OCI-LY1 (cell line): ENCODE results near the gene ETDC.
"Not testable (repeated sequence)": the region's sequence is repeated elsewhere in the genome, so short reads cannot be mapped to it uniquely, and the experiment has no call there.

Experiments
- H2AFZ ChIP-seq: fragments of 200-600 bp; sonication (generic), shearing (Covaris generic); 2 replicates; pipeline ENCODE4 v1.6.0; 2014; ENCODE audit warnings: antibody characterized with exemption, mild to moderate bottlenecking, low read length
- H3F3A ChIP-seq: fragments of 200-600 bp; sonication (generic), shearing (Covaris generic); 2 replicates; pipeline ENCODE4 v1.6.0; 2014; ENCODE audit warnings: mild to moderate bottlenecking, antibody characterized with exemption, low read length, moderate library complexity; ENCODE audit not compliant: insufficient read depth
- H3K27ac ChIP-seq: fragments of 200-600 bp; sonication (generic); 2 replicates; pipeline ENCODE4 v1.5.1; 2014; ENCODE audit warnings: low read length, mixed run types, mild to moderate bottlenecking, low read depth; ENCODE audit not compliant: poor library complexity, severe bottlenecking
- H3K27me3 ChIP-seq: fragments of 200-600 bp; sonication (generic); 2 replicates; pipeline ENCODE4 v1.6.0; 2014; ENCODE audit warnings: antibody characterized with exemption, mild to moderate bottlenecking, low read length, moderate library complexity; ENCODE audit not compliant: insufficient read depth
- H3K36me3 ChIP-seq: fragments of 200-600 bp; sonication (generic); 2 replicates; pipeline ENCODE4 v1.6.1; 2014; ENCODE audit warnings: mild to moderate bottlenecking, antibody characterized with exemption, low read length, moderate library complexity, mixed read lengths; ENCODE audit not compliant: insufficient read depth
- H3K4me1 ChIP-seq: fragments of 200-600 bp; sonication (generic); 2 replicates; pipeline ENCODE4 v1.5.1; 2014; ENCODE audit warnings: mild to moderate bottlenecking, low read length, moderate library complexity; ENCODE audit not compliant: insufficient read depth, severe bottlenecking
- H3K4me2 ChIP-seq: fragments of 200-600 bp; sonication (generic), shearing (Covaris generic); 2 replicates; pipeline ENCODE4 v1.6.1; 2014; ENCODE audit warnings: low read length
- H3K4me3 ChIP-seq: fragments of 200-600 bp; sonication (generic); 2 replicates; pipeline ENCODE4 v1.5.1; 2014; ENCODE audit warnings: low read length, low read depth, mild to moderate bottlenecking, mixed read lengths; ENCODE audit not compliant: poor library complexity, severe bottlenecking
- H3K79me2 ChIP-seq: fragments of 200-600 bp; shearing (Covaris generic); 2 replicates; pipeline ENCODE4 v1.6.1; 2016; ENCODE audit warnings: mixed run types, low read length, mixed read lengths; ENCODE audit not compliant: insufficient read depth
- H3K9ac ChIP-seq: fragments of 200-600 bp; sonication (generic), shearing (Covaris generic); 2 replicates; pipeline ENCODE4 v1.6.1; 2014; ENCODE audit warnings: mild to moderate bottlenecking, low read length, mixed read lengths
- H3K9me2 ChIP-seq: fragments of 200-600 bp; sonication (generic), shearing (Covaris generic); 2 replicates; pipeline ENCODE4 v1.6.1; 2014; ENCODE audit warnings: low read depth, mild to moderate bottlenecking, low read length, mixed read lengths
- H3K9me3 ChIP-seq: fragments of 200-600 bp; shearing (Covaris generic); 2 replicates; pipeline ENCODE4 v1.6.1; 2014; ENCODE audit warnings: low read length, mixed read lengths
- H4K20me1 ChIP-seq: fragments of 200-600 bp; sonication (generic), shearing (Covaris generic); 2 replicates; pipeline ENCODE4 v1.6.0; 2016; ENCODE audit warnings: mild to moderate bottlenecking, low read length; ENCODE audit not compliant: insufficient read depth
- CTCF ChIP-seq: fragments of 200-600 bp; sonication (generic), shearing (Covaris generic); IDR thresholded peaks from 2 replicates; pipeline ENCODE4 v1.5.1; 2017; ENCODE audit warnings: mild to moderate bottlenecking, antibody characterized with exemption, low read length, moderate library complexity, mixed read lengths
- EZH2 ChIP-seq: fragments of 200-600 bp; sonication (generic), shearing (Covaris generic); IDR thresholded peaks from 2 replicates; pipeline ENCODE4 v1.8.0; 2017; ENCODE audit warnings: borderline replicate concordance, mixed run types, mild to moderate bottlenecking, antibody characterized with exemption, low read length, moderate library complexity, mixed read lengths

Gene ETDC

DNA sequence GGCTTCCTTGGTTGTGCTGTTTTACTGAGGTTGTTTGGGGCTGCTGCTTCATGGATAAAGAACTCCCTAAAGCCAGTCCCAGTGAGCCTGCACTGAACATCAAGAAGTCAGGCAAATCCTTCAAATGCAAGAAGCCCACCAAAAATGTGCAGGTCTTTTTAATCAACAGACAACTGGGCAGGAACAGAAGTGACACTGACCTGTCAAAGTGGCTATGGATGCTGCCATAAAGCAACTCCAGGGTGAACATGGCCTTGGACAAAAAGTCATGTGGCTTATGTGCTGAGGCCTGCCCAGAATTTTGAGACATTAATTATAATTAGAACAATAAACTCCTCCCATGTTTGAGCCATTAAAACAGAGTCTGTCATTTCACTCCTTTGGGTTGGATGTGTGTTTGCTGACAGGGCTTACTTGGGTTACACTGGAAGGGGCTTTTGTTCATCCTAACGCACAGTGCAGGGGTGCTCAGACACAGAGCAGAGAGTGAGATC is at the start of gene ETDC:
ETDC (plus strand) TSS at position 51 of the 494 bp plus-strand sequence; CDS start at position 51, 0 bp downstream.
- Histone ChIP-seq H3K36me3 (no peaks in the 10 kb centered on the region), H3K9me2 (no peaks in the 10 kb centered on the region), H3K4me2 (no peak within 1 kb of the TSS), H3K9me3 (no peaks in the 10 kb centered on the region), H3K27me3 (no peaks in the 10 kb centered on the region), H3K79me2 (no peaks in the 10 kb centered on the region), H2AFZ (no peak within 1 kb of the TSS), H3K4me1 (no peaks in the 10 kb centered on the region), H3K9ac (no peak within 1 kb of the TSS), H3K27ac (no peak within 1 kb of the TSS), H3K4me3 (no peak within 1 kb of the TSS), H4K20me1 (no peaks in the 10 kb centered on the region), H3F3A (no peaks in the 10 kb centered on the region)
- TF ChIP-seq CTCF, result no peak
- no peak for TF ChIP-seq EZH2

GRCh38 chrX:135260976-135261375 is 48.3 kb upstream of the ETDC start:
- H3F3A ChIP-seq, H3K9ac ChIP-seq, H3K27ac ChIP-seq, H3K4me3 ChIP-seq, H2AFZ ChIP-seq, H3K9me2 ChIP-seq, H3K9me3 ChIP-seq, H3K36me3 ChIP-seq, H3K27me3 ChIP-seq, H4K20me1 ChIP-seq, H3K4me2 ChIP-seq, H3K79me2 ChIP-seq, H3K4me1 ChIP-seq: not testable (repeated sequence)

DNA sequence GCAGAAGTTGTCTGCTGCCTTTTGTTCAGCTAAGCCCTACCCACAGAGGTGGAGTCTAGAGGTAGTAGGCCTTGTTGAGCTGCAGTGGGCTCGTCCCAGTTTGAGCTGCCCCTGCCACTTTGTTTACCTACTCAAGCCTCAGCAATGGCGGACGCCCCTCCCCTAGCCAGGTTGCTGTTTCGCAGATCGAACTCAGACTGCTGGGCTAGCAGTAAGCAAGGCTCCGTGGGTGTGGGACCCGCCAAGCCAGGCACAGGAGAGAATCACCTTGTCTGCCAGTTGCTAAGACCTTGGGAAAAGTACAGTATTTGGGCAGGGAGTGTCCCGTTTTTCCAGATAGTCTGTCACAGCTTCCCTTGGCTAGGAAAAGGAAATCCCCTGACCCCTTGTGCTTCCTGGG is 45.9 kb upstream of the ETDC start:
- not testable (repeated sequence) for H3K4me1 ChIP-seq, H3K27me3 ChIP-seq, H3K36me3 ChIP-seq, H4K20me1 ChIP-seq, H3K9ac ChIP-seq, H3K9me2 ChIP-seq, H3K79me2 ChIP-seq, H3K9me3 ChIP-seq, H3F3A ChIP-seq, H2AFZ ChIP-seq, H3K4me3 ChIP-seq, H3K27ac ChIP-seq, H3K4me2 ChIP-seq

GRCh38 chrX:135264206-135264605 is 45.1 kb upstream of the ETDC start:
- H3F3A ChIP-seq, result no peaks in the 10 kb centered on the region
- no peaks in the 10 kb centered on the region for H3K79me2 ChIP-seq
- H2AFZ ChIP-seq, result no peak overlapping the region
- no peak overlapping the region for H3K9ac ChIP-seq
- no peak overlapping the region for H3K27ac ChIP-seq
- H4K20me1 ChIP-seq, result no peaks in the 10 kb centered on the region
- no peak overlapping the region for H3K4me3 ChIP-seq
- no peak for TF ChIP-seq EZH2
- no peaks in the 10 kb centered on the region for H3K27me3 ChIP-seq
- H3K9me3 ChIP-seq, result no peaks in the 10 kb centered on the region
- no peaks in the 10 kb centered on the region for H3K9me2 ChIP-seq
- H3K36me3 ChIP-seq, result no peaks in the 10 kb centered on the region
- no peaks in the 10 kb centered on the region for H3K4me1 ChIP-seq
- H3K4me2 ChIP-seq, result no peak overlapping the region

DNA sequence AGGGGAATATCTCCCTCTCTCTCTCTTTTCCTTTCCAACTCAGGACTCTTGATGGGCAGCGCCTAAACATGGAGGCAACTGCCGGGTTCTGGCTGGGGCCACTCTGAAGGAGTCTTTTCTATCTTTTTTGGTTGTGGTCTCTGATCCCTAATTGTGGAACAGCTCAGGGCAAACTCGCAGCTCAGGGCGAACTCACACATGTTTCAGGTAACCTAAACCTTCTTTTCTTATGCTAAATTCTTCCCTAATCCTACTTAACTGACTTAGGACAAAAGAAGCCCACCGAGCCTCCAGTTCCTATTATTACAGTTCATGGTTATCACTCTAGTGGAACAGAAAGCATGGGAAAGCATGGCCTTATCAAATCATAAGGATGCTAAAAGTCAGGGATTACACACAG is 36.1 kb upstream of the ETDC start:
- TF ChIP-seq CTCF (no peak), EZH2 (no peak)
- no peak overlapping the region for H3K4me2 ChIP-seq
- H3K27ac ChIP-seq, result no peak overlapping the region
- no peaks in the 10 kb centered on the region for H3F3A ChIP-seq
- no peak overlapping the region for H3K4me3 ChIP-seq
- no peak overlapping the region for H2AFZ ChIP-seq
- H3K79me2 ChIP-seq, result no peaks in the 10 kb centered on the region
- no peaks in the 10 kb centered on the region for H3K4me1 ChIP-seq
- H3K36me3 ChIP-seq, result no peaks in the 10 kb centered on the region
- no peaks in the 10 kb centered on the region for H4K20me1 ChIP-seq
- no peak overlapping the region for H3K9ac ChIP-seq
- no peaks in the 10 kb centered on the region for H3K27me3 ChIP-seq
- H3K9me2 ChIP-seq, result no peaks in the 10 kb centered on the region
- no peaks in the 10 kb centered on the region for H3K9me3 ChIP-seq
